HuH-7.5 (cell line): ENCODE results near the gene PARD3B.

Experiments
- DNase-seq: peaks from one replicate; pipeline ENCODE4 v3.0.0; 2011; ENCODE audit warnings: low spot score

PARD3B gene

DNA sequence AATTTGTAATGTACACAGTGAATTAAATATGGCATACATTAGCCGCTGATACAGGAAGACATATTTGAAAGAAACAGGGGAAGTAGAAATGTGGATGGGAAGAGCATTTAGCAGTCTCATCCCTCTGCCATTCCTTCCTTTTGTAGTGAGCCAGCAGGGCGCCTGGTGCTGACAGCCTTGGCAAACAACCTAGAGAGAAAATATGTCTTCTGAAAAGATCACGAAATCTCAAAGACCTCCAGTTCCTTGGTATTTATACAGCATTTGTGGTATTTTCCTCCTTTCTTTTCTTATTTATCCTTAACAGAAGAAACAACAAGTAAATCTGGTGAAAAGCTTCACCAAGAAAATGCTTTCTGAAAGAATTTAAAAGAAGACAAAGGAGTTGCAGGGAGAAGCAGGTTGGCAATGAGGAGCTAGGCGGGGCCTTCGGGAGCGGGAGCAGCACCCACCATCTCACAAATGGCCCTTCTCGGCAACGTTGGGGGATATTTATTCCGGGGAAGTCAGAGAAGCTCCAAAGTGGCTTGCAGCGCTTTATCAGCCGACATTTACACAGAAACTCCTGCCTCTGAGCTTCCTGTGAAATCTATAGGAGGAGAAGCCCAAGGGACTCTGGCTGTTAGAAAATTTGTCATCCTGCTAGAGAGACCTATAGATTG lies 731.0 kb downstream of the PARD3B start:
- DNase-seq: no peak

DNA sequence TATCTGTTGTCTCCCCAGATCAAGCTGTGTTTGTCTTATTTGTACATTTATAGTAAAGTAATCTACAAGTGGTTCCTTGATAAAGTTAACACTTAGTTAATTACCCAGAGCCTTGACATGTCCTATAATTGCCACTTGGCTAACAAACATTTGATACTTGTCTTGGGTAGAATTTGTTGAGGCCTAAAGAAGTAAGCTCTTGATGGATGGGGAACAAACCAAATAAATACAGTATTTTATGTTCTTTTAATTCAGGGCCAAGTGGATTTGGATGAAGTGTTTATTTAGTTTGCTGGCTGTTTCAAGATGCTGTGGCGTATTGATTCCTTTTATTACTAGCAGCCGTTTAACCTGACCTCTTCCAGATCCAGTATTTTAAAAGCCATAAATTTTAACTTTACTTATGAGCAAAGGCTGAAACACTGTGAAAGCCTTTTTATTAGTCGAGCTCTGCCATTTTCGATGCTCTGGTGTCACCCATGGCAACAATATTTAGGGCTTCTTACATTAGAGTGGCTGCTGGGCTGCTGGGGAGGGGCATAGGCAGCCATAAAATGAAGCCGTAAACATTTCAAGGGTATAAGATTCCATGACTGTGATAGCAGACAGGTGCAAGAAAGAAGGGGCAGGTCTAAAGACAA lies 735.4 kb downstream of the PARD3B start:
- DNase-seq: no peak

DNA sequence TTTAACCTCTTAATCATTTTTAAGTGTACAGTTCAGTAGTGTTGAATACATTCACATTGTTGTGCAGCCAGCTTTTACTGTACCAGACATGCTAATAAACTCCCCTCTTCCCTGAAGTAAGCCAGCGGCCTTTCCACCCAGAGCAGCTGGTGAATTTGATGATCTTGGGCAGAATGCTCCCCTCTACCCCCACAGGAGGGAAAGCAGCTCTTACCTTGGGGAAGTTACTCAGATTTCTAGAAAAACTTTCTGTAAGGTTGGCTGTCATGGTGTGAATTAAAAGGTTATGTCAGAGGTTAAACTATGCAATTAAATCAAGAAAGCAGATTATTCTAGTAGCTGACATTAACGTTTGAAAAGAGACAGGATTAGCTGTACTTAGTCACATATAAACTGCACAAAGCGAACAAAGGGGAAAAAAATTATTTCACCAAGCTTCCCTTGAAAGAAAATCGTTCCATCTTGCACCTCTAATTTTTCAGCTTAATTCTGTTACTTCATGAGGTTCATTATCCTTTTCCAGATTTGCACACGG lies 738.5 kb downstream of the PARD3B start:
- no peak for DNase-seq

DNA sequence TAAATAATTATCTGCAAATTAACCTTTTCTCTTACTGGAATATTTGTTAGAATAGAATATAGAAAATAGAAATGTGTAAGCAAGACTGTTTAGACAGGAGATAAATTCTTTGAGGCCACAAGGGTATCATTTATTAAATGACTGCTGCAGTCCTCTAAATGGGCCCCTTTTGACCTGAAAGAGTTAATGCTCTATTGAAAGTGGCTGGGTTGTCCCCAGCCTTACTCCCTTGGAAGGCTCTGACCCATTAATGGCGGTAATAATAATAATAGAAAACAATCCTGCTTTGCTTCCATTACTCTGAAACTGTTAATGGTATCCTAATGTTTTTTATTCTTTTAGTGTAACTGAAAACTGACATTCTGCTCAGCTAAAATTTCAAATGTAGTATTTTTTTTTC lies 739.1 kb downstream of the PARD3B start:
- no peak for DNase-seq

DNA sequence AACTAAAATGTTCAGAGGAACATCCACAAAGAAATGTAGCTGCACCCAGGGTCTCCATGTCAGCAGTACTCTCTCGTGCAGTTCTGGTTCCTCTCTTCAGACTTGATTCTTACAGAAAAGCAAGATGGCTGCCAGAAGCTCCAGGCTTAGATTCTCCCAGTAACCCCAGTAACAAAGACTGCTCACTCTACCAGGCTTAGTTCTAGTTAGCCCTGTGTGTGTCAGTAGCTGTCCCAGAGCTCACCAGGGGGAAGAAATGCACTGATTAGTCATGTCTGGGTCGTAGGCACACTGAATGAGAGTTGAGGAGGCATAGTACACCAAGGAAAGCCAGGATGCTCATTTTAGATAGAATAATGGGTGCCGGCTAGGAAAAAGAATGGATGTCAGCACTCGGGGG lies 742.0 kb downstream of the PARD3B start:
- no peak for DNase-seq

DNA sequence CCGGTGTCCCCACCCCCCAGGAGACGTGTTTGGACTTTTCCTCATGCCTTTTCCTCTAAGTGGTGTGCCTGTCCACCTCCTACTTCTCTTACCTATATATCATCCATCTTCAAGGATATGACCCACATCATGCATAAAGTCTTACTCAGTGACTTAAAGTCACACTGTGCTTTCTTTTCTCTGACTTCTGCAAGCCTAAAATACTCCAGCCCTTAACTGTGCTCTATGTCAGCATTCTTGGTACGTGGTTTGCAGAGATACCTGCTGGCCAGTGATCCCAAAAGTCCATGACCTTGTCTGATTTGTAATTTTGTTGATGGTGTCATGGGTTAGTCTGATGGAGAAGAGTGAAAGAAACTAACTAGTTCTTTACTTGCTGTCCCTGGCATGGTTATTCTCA lies 743.4 kb downstream of the PARD3B start:
- DNase-seq: no peak

DNA sequence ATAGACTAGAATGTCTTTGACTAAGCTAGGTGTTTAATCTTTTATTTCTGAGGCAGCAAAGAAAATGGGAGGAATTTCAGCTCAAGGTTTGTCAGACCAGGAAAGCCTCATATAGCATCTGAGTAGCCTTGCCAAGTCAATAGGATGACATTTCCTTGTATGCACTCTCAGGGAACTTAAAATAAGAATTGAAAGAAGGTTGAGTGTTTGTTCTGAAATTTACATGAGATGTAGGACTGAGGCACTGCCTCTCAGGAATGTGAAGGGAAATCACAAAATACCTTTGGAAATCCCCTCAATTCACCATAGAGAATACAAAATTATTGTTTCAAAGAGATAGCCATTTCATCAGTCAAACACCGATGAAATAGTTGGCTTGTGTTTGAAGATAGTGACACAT lies 745.0 kb downstream of the PARD3B start:
- no peak for DNase-seq

DNA sequence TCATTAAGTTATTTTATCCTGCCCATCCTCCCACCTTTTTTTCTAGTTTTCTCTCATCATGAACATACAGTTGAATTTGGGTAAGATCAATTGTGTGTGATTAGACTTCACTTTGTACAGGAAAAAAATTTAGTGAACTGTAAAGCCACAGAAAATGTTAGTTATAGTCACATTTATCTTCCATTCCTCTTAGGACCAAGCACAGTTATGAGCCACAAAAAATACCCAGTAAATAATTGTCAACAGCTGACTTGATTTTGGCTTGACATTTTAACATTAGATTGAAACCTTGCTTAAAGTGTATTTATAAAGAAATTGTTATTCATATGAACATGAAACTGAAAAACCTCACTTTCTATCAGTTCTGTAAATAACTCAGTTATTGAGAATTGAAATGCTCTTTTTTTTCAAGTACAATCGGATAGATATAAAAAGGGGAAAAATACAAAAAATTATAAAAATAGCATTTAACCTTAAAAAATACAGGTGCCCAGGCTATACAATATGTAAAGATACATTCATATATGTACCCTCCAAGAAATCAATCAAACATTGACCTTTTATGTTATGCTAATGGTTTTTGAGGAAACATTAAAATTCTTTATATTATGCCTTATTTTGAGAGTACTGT lies 747.5 kb downstream of the PARD3B start:
- DNase-seq: no peak

DNA sequence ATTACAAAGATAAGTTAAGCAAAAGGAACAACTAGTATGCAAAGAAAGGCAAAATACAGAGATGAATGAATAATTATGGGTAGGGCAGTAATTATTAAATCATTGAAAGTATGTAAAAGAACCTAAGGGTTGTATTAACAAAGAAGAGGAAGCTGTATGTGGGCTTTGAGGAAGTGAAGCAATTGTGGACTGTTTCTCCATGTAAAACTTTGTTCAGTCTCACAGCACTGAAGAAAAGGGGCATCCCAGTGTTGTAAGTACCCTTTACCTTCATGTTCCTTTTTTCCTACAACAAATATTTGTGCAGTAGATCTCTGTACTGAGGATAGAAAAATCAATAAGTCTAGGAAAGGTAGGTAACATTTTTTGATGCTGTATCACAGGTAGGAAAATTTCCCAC lies 748.3 kb downstream of the PARD3B start:
- DNase-seq: no peak

DNA sequence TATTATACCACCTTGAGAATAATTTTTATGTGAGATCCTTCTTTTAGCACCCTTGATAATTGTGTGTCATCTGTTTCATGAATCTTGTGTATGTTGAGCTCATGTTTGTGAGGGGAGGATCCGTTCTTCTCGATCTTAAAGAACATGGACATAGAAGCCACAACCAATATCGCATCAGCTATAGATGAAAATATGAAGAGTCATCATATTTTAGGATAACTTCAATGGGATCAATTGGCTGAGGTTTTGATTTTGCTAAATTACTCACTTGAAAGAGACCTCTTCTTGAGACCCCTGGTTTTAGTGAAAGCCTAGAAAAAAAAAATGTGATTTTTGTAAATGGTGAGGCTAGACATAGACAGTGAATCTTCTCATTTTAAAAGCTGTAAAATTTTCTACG lies 751.7 kb downstream of the PARD3B start:
- no peak for DNase-seq

DNA sequence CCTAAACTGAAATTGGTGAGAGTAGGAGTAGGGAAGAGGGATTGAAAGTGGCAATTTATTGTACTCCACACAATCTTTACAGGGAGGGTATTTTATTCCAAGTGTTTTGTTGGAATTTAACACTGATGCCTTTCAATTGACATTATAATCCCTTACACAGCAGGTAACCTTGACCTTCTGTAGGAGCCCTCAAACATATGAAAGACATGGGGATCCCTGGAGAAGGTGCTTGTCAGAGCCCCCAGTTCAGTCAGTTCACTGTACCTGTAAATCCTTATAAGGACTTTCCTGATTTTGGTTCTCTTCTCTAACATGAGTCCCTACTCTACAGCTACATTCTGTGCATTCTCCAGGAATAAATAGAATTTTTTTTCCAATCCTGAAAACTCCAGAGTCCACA lies 752.1 kb downstream of the PARD3B start:
- no peak for DNase-seq

DNA sequence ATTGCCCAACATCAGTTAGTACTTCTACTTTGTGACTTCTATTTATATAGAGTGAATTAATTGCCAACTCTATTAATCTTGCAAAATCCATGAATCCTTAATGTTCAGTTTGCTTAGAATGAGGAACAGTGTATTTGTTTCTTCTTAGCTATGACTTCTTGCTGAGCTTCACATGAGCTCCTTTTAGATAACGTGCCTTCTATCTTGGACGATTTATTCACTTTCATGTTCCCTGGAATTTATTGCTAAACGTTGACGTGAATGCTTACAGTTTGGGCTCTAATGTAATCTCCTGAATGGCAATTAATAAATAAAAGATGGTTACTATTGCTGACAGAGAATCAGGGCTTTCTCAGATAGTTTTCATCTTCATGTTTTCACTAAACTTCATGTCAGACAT lies 752.6 kb downstream of the PARD3B start:
- no peak for DNase-seq

DNA sequence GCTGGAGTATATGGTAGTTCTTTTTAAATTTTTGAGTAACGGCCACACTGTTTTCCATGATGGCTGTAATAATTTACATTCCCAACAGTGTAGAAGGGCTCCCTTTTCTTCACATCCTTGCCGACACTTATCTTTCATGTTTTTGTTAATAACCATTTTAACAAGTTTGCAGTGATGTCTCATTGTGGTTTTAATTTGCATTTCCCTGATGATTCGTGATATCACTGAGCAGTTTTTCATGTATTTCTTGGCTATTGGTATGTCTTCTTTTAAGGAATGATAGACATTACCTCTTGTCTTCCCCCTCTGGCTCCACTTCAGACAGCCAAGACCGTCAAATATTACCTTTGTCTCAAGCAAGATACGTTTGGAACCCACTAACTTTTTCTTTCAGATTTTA lies 765.9 kb downstream of the PARD3B start:
- DNase-seq: no peak

DNA sequence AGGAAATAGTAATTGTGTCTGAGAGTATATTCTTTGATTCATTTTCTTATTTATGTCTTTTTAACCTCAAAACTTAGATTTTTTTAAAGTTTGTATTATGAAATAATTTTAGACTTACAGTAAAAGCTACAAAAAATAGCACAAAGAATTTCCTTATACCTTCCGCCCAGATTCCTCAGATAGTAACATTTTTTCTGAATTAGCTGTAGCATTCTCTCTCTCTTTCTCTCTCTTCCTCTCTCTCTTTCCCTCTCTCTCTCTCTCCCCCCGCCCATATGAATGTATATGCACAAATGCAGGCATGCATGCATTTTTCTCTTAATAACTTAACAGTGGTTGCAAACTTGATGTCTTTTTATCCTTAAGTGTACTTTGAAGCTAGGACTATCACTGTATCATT lies 776.0 kb downstream of the PARD3B start:
- DNase-seq: no peak

DNA sequence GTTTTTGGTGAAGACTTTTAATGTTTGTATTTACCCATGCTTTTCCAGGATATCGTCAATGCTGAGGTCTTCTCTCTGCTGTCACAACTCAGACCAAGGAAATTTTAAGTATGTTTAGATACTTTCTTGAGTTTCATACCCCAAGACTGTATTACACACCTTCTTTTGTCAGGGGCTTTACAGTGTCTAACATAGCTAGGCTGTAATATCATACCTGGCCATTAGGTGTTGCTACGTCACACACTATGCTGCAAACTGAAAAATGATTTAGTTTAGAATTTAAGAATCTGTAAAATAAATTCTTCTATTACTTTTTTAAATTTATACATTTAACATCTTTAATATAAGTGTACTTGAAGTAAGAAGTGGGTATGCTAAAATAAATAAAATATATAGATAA lies 778.7 kb downstream of the PARD3B start:
- DNase-seq: no peak

DNA sequence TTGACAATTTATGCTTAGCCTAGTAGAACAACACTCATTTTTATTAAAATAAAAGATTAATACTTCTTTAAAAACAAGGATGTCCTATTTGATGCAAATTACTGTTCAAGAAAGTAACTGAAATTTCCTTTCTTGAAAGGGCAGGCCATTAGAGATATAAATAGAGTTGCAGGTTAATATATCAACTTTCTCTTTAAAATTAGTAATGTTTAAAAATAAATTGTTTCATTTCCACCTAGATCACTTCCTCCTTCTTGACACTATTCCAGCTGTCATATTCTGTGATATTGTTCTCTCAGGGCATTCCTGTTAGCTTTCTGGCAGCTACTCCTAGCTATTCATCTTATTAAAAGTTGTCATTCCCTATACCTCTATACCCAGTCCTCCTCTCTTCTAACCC lies 779.1 kb downstream of the PARD3B start:
- DNase-seq: no peak

DNA sequence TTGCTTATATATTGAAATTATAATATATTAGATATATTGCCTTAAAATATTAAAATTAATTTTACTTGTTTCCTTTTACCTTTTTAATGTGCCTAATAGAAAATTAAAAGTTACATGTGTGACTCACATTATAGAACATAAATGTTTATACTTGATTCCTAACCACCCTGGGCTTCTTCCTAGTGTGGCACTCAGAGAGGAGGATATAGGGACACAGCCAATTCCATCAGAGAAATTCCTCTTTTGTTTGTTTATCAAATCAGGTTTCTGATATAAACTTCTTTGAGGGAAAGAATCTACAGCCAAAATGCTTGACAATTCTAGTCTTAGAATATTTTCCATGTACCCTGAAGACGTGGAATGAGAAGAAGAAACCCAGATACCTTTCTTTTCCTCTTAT lies 788.1 kb downstream of the PARD3B start:
- DNase-seq: no peak

DNA sequence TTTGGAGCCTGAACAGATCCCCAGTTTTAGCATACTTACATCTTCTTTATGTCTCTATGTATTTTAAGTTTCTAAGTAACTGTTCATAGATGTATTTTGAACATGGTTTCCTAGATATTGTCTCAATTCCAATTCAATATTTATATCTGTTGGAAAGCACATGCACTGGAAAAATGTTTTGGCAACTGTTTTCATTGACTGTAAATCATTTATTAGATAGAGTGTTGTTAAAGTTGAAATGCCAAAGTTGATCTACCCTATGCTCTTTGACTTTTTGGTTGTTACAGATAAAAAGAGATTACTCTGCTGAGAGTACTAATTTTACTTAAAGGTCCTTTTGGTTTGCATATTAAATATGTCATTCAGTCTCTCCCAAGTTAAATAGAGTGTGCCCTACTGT lies 792.0 kb downstream of the PARD3B start:
- DNase-seq: no peak

DNA sequence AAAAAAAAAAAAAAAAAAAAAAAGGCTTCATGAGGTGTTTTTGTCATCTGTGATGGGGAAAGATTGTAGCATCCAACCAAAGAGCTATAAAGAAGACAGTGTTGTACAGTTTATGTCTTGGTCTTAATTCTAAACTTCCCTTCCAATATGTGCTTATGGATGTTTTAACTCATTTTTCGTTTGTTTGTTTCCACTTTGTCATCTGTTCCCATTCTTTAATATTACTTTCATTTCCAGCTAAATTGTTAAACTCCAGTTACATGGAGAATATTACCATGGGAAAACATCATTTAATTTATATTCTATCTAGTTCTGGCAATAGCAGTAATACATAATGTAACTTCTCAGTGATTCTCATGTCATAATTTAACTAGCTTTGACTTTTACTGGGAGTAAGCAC lies 792.9 kb downstream of the PARD3B start:
- DNase-seq: no peak

DNA sequence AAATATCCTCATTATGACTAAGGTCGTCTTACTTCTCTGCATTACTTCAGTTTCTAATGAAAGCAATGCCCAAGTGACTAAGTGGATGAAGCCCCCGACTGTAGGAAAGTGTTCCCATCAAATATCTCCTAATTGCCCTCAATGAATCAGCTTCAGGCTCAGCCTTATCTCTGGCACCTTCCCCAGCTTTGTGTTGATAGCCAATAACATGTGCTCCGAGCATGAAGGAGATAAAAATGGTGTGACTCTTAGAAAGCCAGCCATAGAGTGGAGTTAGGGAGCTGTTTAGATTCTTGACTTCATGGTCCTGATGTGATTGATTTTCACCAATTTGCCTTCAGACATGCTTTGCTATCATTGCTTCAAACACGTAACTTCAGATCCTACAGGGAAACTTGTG lies 797.8 kb downstream of the PARD3B start:
- DNase-seq: no peak

DNA sequence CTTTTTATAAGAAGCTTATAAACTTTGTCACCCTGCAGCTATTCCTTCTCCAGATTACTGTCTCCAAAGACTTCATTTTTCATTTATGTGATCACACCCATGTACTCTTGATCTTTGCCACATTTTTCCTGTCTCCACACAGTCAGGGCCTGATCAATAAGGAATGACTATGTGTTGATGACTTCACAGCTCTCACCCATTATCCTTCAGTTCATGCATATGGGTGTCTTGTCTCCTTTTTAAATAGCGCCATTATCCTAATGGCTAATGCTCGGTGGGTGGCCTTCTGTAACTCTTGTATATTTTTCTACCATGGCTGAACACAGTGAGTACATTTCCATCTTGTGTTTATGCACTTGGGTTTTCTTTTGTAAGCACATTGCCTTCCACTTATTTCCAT lies 801.4 kb downstream of the PARD3B start:
- DNase-seq: no peak

DNA sequence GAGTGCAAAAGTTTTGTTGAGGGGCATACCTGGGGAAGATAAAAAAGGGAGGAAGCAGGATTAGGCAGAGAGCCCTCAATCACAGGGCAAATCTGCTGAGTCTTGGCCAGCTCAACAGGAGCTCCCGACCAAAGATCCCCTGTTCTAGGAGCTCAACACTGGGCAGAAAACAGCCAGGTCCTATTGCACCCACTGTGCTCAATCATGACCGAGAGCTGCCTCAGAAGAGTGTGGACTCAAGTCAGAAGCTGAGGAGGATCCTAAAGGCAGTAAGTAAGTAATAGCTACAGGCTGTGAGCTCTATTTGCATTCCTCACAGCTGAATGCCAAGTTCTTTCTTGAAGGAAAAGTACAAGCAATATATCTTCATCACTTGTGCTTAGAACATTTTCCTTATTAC lies 802.6 kb downstream of the PARD3B start:
- no peak for DNase-seq

DNA sequence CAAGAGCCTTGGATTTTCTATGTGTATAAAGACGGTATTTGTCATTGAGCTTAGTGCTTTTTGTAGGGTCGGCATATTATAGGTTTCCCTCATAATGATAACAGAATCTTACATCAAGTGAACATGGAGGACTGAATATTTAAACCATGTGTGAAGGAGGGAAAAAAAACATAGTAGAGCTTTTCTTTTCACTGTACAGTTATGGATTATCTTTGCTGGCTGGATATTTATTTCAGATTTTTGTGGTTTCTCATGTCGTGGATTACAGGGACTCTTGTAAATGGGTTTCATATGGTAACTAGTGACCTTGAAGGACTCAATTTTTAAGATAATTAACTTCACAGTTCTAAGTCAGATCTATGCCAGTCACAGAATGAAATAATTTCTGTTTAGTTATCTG lies 806.8 kb downstream of the PARD3B start:
- DNase-seq: no peak

DNA sequence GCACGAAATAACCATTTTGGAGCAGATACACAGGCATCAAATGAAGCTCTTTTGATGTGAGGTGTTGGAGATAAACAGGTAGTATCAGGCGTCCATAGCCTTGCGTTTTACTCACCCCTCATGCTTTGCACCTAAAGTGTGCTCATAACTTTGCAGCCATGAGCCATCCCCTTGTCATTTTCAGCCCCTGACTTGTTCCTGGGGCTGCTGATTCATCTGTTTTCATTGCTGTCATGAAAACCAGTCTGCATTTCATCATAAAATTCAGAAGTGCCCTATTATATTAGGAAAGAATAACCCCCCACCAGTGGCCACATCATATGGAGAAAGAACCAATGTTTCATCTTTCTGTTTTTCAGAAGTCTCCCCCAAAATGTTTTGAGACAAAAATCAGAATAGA lies 807.3 kb downstream of the PARD3B start:
- DNase-seq: no peak
